Stimulated activated CD4-positive, alpha-beta T cell treated with anti-CD3 and anti-CD28 coated beads, Interleukin-12 subunit alpha, Interleukin-12 subunit beta, amount 100 ng/mL, for 24 hours (primary cell): ENCODE measurements around the gene MSANTD2.
A peak's percentile ranks its signal among the peaks of the same experiment; 100 is the strongest.

Experiments
- DNase-seq, 2 experiments: peaks; one replicate each; pipeline ENCODE4 v3.0.0-alpha.2; 2020; ENCODE audit warnings: low read depth in 2 of 2

MSANTD2 gene

DNA sequence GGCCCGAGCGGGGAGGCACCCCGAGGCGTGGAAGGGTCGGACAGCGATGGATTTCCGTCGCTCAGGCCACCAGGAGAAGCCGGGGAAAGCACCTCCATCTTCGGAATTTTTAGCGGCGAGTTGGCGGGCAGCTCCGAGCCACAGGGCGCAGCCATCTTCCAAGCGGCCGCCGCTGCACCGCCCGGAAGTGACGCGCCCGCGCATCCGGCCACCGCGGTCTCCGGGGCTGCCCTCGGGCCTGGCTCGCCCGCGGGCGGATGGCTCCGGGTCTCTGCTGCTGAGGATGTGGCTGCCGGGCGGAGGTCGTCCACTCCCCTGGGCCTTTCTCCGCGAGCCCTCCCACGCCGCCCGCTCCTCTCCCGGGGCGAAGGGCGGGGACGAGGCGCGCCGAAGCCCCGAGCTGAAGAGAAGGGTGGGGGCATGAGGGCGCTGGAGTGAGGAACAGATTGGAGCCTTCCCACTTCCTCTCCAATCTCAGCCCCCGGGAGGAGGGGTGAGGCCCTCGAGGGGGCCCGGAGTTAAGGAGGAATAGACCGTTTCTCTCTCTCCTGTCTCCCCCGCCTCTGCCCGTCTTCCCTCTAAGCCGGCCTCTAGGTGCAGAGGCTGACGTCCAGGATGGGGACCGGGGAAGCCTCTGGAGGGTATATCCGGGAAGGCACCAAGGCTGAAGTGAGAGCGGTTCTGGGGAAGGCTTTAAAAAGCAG is at the start of gene MSANTD2:
Gene MSANTD2, minus strand, starts transcription at position 181 of the 704 bp plus-strand sequence. Its CDS starts 26 bp downstream, at position 155.
- DNase-seq: peak; percentile 67 to 70

GRCh38 chr11:124846070-124846673 is 46.0 kb upstream of the MSANTD2 start:
- DNase-seq: no peak

DNA sequence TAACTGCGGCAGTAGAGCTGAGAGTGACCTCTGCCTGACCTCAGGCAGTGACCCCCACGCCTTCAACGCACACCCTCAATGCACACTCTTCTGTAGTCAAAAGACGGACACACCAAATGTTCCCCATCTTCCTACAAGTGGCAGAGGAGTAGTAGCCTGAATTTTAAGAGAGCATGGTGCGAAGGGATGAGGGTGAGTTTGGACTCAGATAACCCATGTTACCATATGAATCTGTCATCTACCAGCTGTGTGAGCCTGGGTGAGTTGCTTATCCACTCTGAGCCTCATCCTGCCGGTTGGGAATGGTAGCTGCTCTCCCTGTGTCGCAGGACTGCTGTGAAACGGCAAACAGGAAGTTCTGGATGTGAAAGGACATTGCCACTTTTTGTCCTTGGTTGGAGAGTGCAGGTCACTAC is 44.5 kb upstream of the MSANTD2 start:
- DNase-seq: no peak

DNA sequence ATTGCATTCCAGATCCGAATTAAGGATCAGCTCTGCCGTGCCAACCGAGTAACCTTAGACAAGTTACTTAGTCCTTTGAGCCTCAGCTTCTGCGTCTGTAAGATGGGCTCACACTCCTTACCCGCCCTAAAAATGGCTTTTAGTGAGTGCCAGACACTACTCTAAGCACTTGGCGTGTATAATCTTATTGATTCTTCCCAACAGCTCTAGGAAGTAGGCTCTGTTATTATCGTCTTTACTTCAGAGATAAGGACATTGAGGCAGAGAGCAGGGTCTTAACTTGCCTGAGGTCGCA is 43.4 kb upstream of the MSANTD2 start:
- no peak for DNase-seq

DNA sequence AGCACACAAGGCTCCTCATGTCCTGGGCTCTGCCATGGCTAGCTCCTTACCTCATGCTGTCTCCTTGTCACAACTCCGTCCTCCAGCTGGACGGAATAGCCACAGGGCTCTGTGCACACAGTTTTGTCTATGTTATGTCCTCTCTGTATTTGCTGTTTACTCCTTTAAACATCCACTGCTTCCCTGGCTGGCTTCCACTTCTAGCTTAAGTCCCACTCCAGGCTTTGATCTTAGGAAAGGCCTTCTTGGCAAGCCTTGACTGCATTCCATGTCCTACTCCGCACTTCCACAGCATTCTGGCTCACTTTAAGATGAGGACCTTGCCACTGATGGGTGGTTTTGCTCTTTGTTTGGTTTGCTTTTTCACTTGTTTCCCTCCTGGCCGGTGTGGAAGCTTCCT is 42.1 kb upstream of the MSANTD2 start:
- DNase-seq: no peak

DNA sequence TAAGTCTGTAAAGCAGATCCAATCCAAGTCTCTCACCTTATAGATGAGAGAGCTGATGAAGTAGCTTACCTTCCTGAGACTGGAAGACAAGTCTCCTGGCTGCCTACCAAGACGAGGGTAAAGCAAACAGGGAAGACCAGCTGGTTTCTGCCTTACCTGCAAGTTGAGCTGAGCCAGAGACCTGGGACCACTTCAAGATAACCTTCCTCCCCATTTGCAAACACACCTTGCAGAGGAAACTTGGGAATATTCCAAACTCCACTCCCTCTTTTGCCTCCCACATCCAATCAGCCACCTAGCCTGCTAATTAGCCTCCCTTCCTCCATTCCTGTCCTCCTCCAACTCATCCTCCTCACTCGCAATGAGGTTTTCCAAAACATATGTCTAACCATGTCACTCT is 41.6 kb upstream of the MSANTD2 start:
- DNase-seq: no peak

- DNase-seq: no peak
These were observed 41.0 kb upstream of the MSANTD2 start for GRCh38 chr11:124841201-124841600.

DNA sequence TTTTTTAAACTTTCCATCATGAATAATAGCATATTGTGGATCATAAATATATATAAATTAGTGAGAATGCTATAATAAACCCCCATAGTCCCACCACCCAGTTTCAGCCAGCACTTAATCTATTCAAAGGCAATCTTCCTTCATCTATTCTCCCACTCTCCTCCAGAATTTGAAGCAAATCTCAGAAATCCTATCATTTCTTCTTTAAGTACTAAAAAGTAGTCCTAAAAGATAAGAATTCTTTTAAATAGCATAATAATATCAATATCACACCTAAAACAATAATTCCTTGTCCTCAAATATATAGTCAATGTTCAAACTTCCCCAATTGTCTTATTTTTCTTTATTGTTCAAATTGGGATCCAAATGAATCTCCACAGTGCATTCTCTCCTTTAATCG is 40.5 kb upstream of the MSANTD2 start:
- DNase-seq: no peak

DNA sequence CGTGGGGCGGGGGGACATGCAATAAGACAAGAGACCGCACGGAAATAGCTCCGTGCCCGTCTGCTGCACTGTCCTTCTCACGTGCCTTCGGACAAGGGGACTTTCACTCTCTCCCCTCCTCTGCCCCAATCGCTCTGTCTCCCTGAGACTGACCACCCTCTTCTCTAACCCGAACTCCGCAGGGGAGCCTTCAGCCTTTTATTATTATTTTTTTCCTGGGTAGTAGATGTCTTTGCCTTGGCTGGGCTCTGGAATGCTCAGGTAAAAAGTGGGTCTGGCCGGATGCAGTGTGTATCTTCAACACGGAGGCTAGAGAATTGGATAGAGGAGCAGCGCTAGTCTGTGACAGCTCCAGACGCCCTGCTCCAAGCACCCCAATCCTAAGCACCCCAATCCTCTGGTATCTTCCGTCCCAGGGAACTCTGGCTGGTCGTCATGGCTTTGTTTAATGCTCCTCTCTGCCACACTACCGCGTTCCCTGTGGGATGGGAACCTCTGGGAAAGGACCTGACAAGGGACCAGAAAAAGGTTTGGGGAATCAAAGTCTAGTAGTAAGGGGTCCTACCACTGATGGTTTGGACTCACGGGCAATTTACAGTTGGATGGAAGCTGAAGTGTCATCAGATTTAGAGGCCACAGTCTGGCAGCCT is 39.9 kb upstream of the MSANTD2 start:
- no peak for DNase-seq

GRCh38 chr11:124839128-124839971 is 39.1 kb upstream of the MSANTD2 start:
- DNase-seq: no peak

DNA sequence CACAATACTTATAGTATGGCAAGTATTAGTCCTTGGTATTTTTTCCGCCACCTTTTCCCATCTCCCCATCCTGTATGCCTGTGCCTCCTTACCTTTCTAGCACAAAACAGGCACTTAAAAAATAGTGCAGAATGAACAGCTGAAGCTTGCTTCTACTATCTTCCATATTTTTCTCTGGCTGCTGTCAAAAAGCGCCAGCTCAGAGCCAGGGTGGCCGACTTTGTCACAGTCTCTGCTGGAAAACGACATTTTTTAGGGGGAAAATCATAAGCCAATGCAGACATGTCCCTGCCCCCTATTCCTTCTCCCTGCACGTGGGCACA is 38.6 kb upstream of the MSANTD2 start:
- DNase-seq: no peak

GRCh38 chr11:124837491-124837856 is 37.3 kb upstream of the MSANTD2 start:
- no peak for DNase-seq

GRCh38 chr11:124835918-124836317 is 35.7 kb upstream of the MSANTD2 start:
- DNase-seq: no peak

DNA sequence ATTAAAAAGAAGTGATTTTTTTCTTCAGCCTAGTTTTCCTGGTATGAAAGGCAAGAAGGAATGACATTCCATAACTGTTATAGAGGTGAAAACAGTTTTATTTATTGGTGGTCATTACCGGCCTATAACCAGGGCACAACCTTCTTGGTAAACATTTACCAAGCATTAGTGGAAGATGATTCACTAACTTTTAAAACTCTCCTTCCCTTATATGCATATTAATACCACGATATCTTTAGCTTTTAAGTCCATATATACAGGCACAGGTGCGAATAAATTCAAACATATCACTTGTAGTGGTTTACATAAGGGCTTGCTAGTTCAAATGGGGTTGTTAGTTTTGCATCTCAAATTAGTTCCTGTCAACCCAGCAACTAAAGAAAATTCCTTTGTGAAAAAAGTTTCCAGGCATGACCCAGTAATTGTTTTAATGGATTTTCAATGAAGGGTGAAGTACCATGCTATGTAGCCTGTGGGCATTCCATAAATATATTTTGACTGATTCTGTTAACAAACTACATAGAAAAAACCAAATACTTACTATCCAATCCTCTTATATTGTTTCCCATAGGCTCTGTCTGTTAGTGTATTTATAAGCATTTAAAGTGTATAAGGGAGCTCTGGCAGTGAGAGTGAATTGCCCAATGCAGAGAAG is 34.4 kb upstream of the MSANTD2 start:
- DNase-seq: no peak

DNA sequence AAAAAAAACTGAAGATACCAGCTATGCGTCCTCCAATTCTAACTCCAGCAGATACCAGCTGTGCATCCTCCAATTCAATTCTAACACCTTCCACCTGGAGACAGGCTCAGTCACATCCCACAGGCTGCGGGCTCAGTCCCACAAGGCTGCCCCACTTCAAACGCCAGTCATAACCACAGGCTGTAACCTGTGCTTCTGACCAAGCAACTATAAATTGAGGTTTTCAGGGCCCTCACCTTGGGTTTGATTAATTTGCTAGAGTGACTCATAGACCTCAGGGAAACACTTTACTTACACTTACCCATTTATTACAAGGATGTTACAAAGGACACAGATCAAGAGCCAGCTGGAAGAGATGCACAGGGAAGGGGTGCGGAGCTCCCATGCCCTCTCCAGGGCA is 32.4 kb upstream of the MSANTD2 start:
- DNase-seq: no peak

DNA sequence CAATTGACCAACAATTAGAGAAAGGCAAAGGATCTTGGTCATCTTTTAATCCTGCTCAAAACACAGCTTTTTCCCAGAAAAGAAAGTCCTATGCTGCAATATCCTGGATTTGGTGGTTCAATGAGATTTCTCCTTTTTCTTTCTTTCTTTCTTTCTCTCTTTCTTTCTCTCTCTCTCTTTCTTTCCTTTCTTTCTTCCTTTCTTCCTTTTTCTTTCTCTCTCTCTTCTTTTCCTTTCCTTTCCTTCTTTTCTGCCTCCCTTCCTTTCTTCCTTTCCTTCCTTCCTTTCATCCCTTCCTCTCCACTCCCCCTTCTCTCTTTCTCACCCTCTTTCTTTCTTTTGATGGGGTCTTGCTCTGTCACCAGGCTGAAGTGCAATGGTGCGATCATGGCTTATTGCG is 31.7 kb upstream of the MSANTD2 start:
- no peak for DNase-seq

- DNase-seq: no peak
These were observed 30.5 kb upstream of the MSANTD2 start for GRCh38 chr11:124830749-124831148.

DNA sequence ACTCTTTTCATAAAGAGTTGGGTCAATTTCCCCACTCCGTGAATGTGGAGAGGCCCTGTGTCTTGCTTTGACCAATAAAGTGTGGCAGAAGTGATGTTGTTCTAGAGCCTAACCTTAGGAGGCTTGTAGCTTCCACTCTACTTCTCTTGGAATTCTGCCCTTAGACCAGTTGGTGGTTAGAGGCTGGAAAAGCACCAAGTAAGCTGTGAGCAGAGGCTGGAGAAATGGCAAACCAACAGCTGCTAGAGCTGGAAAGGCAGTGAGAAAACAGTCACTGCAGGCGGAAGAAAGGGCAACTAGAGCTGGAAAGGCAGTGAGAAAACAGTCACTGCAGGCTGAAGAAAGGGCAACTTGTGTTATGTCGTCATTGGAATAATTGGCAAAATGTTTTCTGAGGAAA is 29.8 kb upstream of the MSANTD2 start:
- no peak for DNase-seq

DNA sequence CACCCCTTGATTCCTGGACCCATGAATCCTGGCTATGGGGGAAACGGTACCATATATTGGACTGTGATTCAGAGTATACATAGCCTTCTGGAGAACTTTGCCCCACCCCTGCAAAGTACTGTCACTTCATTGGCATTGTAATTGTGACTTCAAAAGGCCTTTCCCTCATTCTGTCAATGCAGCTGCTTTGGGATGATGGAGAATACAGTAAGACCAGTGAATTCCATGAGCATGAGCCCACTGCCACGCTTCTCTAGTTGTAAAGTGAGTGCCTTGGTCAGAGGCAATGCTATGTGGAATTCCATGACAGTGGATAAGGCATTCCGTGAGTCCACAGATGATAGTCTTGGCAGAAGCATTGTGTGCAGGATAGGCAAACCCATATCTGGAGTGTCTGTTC is 25.7 kb upstream of the MSANTD2 start:
- no peak for DNase-seq

DNA sequence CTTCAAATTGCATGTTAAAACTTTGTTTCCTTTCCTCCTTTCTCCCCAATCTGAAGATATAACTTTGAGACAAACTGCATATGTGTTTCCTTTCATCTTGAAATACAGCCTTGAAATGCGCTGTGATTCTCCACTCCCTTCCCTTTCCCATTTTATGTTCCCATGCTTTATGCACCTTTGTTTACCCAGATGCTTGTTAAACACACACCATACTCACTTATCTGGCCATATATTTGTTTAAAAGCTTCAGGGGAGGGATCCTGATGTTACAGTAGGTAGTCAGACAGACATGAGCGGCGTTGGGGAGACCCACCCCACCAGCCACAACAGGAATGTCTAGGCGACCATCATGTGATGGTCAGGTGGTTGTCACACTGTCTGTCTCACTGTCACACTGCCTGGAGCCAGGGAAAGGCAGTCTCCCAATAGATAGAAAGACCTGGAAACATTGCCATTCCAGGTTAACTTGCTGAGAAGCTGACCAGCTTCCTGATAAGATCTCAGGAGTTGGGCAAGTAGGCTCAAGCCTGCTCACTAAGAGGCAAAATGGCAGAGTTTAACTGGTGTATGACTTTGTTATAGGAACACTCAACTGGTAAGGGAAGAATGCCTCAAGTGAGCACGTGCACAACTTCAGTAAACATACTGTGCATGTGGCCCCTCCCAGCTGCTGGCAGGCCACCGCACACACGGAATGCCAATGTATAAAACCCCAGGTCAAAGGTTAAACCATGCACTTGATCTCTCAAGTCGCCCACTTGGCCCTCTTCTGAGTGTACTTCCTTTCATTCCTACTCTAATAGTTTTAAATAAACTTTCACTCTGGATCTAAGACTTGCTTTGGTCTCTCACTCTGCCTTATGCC is 23.5 kb upstream of the MSANTD2 start:
- DNase-seq: no peak
